GM21576 (cell line): ENCODE measurements around the gene LCN1.
"Not testable (repeated sequence)": the region's sequence is repeated elsewhere in the genome, so short reads cannot be mapped to it uniquely, and the experiment has no call there.

Experiments
- ATAC-seq: cut with Tn5 transposase; IDR thresholded peaks from one replicate; pipeline ENCODE4 v1.9.1; 2021; ENCODE audit warnings: mild to moderate bottlenecking, moderate library complexity; ENCODE audit not compliant: unreplicated experiment

The LCN1 gene

DNA sequence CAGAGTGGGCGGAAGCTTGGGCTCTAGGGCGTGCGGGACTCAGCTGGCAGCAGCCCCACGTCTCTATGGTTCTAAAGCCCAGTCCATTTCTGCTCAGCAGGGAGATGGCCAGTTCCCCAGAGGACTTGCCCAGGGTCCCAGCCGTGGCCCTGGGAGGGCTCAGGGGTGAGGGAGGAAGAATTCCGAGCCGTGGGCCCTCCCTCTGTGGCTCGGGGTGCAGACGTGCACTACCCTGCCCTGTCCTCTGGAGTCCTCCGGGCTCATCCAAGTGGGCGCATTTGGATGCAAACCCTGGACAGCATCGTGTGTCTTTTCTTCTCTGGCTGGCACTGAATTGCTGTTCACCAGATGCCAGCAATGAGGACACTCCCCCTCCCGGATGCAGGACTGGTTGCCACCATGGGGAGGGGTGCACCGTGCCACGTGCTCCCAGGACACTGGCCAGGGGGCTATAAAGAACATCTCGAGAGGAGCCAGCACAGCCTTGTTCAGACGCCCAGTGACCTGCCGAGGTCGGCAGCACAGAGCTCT, 24.5 kb downstream of the LCN1 start, which contains the start of gene OBP2A:
Gene OBP2A, plus strand, starts transcription at position 481 of the 531 bp plus-strand sequence. CDS start 55 bp downstream, outside the sequence.
- not testable (repeated sequence) for ATAC-seq

DNA sequence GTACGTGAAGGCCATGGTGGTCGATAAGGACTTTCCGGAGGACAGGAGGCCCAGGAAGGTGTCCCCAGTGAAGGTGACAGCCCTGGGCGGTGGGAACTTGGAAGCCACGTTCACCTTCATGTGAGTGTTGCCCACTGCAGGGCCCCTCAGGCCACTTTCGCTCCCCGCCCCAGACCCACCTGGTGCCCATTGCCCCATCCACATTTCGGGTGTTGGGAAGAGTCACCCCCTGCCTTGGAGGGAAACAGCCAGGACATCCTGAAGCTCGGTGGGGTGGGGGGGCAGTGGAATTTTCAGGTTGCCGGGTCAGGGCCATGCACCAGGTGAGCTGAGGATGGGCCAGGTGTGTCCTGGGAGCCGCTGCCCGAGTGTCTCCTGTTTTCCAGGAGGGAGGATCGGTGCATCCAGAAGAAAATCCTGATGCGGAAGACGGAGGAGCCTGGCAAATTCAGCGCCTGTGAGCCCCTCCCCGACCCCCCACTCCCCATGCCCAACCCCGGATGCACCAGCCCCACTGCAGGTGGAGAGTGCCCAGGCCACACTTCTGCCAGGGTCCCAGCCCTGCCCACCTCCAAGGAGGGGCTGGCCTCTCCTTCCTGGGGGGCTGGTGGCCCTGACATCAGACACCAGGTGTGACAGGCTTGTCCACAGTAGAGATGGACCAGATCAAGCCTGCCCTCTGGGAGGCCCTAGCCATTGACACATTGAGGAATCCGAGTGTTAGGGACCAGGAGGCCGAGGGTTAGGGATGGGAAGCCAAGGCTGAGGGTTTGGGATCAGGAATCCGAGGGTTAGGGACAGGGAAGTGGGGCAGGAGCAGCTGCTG, 25.8 kb downstream of the LCN1 start:
- ATAC-seq: not testable (repeated sequence)

DNA sequence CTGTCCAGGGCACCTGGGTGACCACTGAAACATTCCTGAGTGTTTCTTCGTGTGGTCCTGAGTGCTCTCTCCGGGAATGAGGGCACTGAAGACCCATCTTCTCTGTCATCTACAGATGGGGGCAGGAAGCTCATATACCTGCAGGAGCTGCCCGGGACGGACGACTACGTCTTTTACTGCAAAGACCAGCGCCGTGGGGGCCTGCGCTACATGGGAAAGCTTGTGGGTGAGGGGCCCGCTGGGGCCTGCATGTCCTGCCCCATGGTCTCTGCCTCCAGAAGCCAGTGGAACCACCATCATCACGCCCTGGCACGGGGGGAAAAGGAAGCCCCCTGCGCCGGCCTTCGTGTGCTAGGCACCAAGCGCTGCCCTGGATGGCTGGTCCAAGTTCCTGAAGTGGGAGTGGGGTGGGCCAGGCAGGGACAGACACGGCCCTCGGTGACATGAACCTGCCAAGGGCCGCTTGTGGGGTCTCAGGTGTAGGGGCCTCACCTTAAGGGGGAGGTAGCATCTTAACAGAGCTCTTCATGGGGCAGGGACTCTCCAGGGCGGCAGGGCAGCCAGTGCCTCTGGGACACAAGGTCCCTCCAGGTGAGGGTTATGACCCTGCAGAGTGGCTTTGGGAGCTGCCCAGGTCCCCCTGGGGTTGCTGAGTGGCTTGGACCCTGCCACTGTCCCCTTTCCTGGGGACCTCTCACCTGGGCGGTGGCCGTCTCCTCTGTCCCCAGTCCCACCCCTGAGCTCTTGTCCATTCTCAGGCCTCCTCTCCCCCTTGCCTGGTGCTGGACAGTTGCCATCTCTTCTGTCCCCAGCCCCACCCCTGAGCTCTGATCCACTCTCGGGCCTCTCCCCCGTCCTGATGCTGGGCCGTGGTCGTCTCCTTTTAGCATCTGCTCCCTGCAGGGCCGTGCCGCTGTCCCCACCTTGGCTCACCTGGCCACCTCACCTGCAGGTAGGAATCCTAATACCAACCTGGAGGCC, 26.8 kb downstream of the LCN1 start:
- no peak for ATAC-seq

DNA sequence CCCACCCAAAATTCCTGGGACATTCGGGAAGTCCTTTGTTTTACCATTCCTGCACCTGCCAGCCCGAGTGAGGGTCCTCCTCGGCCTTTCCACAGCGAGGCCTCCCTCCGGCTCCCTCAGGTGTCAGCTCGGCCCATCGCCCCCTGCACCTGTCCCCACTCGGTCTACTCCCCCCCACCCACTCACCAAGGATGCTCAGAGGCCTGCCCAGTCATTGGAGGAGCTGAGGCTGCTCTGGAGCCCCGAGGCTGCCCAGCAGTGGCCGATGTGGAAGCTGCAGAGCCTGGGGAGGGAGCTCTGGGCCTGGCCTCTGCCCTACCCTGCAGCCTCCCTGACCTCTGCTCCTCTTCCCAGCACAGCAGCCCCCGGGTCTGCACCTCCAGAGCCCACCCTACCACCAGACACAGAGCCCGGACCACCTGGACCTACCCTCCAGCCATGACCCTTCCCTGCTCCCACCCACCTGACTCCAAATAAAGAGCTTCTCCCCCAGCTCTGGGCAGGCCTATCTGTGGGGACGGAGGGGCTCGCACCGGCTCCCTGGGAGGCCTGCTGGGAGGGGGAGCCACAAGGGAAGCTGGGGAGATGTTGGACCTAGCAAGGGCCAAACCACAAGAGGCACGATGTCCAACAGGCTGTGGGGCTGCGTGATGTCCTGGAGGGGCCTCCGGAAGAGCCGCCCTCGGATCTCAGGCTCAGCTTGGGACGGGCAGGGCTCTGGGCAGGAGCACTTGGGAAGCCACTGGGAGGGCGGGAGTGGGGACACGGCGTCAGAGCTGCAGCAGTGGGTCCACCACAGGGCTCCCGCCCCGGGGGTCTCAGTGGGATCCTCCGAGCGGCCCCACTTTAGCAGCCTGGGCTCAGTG, 28.5 kb downstream of the LCN1 start:
- ATAC-seq: not testable (repeated sequence)

DNA sequence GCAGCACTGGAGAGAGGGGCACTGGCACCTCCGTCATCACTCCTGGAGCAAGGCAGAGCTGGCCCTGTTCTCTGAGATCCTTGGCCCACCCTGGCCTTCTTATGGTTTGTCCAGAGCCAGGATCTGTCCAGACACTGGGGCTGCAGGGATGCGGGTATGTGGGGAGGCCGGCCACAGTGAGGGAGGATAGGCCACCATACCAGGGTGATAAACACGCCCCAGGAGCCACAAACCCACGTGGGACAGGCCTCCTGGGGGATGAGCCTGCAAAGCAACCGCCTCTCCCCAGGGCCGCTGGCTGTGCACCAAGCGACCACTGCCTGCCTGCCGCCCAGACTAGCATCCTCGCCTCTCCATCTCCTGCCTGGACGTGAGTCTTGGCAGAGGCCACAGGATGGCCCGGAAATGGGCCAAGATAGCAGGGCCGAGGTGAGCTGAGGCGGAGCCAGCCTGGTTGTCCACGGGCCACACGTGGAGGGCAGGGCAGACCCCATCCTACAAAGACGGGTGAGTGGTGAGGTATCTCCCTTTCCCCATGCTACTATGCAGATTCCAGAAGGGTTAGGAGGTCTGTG, 29.2 kb downstream of the LCN1 start:
- no peak for ATAC-seq

DNA sequence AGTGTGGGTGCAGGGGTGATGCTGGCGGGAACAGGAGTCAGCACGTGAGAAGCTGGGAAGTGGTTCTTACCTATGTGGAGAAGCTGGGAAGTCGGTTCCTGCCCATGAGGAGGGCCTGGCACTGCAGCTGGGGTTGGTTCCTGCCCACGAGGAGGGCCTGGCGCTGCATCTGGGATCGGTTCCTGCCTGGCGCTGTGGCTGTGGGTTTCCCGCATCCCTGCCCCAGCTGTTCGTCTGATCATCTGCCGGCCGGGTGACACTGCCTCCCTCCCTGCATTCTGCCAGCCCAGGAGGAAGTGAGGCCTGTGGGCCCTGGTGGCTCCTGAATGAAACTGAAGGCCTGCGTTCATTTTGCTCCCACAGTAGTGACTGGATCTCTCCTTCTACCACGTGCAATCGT, 29.8 kb downstream of the LCN1 start:
- ATAC-seq: no peak

DNA sequence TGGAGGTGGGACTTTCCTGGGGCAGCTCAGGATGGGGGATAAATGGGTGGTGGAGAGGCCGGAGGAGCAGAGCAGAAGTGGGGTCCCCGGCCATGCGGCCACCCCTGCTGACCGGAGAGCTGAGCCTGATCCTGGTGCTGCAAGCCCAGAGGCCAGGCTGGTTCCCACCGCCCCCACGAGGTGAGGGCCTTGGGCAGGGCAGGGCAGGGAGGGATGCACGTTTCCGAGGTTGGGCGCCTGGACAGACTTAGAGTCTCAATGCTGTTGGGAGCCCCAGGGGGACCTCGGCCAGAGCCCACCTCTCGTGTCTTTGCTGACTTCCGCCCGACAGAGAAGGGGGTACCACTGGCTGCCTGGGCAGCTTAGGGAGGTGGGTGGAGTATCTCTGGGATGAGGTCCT, 30.2 kb downstream of the LCN1 start:
- no peak for ATAC-seq

DNA sequence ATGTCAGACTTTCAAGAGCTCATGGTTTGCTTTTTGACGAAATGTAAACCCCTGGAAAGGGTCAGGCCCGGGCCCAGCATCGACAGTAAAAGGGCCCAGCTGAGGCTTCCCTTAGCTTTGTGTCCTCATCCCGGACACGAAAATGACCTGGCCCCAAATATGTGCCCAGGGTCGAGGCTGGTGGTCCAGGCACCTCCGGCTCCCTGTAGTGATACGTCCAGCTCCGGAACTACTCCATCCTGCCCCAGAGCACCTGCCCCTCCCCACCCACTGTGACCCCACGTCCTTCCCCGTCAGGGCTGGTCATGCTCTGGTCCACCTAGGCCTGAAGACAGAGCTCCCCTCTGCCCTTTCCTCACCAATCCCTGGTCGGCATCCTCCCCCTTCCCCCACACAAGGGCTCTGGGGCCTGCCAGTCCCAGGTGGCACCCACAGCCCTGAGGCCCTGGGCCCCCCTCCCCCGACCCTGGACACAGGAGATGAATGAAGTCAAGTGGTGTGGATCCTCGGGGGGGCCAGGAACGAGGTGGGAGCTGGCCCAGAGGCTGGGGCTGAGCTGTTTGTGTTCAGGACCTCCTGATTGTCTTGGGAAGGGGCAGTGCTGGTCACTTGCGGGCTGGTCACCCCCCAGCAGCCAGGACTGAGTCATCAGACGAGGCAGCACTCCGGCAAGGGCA, 30.9 kb downstream of the LCN1 start:
- no peak for ATAC-seq

DNA sequence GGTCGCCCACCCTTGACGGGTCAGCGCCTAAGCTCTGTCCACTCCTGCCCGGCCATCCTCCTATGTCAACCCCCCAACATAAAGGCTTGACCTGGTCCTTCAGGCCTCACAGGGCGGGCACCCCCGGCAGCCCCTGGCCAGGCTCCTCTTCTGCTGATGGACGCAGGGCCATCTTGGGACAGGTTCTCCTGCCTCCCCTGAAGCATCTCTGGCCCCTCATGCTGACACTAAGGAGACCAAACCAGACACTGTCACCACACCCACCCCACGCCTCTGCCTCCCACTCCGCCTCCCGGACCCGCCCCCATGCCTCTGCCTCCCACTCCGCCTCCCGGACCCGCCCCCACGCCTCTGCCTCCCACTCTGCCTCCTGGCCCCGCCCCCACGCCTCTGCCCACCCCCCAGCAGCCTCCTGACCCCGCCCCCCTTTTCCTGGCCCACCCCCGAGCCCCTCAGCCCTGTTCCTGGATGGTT, 31.5 kb downstream of the LCN1 start:
- no peak for ATAC-seq

DNA sequence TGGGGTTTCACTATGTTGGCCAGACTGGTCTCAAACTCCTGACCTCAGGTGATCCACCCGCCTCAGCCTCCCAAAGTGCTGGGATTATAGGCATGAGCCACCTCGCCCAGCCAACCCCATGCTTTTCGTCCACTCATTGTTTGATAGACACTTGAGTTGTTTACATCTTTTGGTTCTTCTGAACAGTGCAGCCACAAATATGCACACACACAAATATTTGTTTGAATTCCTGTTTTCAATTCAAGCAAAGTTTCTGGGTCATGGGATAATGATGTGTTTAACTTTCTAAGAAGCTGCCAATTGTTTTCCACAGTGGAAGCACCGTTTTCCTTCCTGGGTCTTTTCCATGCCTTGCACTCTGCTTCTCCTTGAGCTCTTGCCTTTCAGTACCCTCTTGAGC, 33.5 kb downstream of the LCN1 start:
- ATAC-seq: no peak

DNA sequence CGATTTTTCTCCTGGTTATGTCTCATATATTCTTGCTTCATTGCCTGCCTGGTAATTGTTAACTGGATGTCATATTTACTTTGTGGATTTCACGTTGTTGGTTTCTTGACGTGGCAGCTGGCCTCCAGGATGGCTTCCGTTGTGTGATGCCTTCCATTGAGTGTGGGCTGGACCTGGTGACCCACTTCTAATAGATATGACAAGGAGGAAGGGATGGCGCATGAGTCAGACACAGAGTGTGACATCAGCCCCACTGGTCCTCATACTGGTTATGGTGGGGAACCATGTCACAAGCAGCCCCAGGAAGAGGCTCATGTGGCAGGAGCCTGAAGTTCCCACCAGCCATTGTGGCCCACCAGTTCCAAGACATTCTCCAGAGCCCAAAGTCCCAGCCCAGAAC, 34.0 kb downstream of the LCN1 start:
- no peak for ATAC-seq

DNA sequence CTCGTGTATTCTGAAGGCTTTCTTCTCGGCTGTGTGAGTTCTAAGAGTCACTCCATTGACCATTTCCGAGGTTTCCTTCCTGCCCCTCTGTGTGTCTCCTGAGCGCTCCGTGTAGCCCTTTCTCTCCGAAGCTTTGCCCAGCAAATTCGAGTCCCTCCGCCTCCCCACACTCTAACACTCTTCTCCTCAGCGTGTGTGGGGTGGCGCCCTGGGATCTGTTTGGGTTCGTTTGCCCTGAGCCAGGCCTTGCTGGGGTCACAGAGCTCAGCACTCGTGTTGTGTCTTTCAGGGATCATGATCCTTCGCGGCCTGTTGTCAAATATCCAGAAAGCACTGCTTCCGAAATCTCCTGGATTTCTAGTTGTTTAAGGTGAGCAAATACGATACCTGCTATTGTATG, 34.7 kb downstream of the LCN1 start:
- ATAC-seq: no peak

DNA sequence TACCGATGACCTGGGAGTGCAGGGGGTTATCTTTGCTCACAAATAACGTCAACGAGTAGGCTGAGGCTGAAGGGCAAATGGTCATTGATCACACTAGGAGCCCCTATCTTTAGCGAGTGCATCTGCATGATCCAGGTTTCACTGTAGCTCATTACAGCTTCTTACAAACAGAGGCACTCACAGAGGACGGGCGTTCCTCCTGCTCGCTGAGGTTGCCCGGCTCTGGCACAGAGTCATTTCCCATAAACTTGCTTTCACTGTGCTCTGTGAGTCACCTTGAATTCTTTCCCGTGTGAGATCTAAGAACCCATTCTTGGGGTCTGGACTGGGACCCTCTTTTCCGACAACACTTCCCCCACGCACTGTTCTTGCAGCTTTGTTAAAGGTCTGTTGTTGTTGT, 38.4 kb downstream of the LCN1 start:
- no peak for ATAC-seq

DNA sequence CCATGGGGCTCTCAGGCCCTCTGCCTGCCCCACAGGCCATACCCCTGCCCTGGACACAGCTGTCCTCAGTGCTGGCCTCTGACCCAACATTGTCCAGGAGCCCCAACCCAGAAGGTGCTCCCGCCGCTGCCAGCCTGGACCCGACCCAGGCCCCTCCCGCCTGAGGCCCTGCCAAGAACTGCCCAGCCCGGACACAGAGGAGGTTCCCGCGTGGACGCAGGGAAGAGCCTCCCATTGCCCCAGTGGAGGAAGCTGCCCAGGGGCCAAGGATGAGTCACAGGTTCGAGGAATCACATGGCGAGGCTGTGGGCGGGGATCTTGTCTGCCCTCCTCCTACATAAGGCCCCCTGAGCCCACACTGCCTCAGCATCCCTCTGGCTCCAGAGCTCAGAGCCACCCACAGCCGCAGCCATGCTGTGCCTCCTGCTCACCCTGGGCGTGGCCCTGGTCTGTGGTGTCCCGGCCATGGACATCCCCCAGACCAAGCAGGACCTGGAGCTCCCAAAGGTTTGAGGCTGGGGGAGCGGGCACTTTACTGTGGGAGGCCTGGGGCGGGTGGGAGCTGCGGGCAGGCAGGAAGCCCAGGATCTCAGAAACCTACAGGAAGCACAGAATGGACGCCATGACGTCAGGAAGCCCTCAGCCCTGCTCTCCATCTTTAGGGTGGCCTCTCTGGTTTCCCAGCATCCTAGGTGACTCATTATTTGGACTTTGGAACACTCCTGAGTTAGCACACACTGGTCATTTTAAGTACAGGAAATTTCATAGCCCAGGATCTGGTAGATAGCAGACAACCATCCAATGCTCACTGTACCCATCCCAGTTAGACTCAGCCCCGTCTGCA, 40.4 kb downstream of the LCN1 start, which contains the start of gene PAEP:
Gene PAEP, plus strand, starts transcription at position 366 of the 844 bp plus-strand sequence.
- ATAC-seq: no peak

DNA sequence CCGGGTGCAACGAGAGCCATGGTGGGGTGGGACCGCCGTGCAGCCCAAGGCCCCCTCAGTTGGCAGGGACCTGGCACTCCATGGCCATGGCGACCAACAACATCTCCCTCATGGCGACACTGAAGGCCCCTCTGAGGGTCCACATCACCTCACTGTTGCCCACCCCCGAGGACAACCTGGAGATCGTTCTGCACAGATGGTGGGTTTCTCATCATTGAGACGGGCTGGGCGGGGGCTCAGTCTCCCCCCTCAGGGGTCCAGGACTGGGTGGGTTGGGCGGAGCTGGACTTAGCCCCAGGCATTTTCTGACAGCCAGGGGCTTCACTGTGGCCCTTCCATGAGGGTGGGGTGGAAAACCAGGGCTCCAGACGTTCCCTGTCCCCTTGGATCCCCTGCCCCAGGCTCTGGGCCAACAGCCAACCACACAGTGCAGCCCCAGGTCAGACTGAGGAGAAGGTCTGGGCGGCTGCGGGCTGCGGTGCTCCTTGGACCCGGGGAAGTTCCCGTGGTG, 41.0 kb downstream of the LCN1 start:
- ATAC-seq: no peak

DNA sequence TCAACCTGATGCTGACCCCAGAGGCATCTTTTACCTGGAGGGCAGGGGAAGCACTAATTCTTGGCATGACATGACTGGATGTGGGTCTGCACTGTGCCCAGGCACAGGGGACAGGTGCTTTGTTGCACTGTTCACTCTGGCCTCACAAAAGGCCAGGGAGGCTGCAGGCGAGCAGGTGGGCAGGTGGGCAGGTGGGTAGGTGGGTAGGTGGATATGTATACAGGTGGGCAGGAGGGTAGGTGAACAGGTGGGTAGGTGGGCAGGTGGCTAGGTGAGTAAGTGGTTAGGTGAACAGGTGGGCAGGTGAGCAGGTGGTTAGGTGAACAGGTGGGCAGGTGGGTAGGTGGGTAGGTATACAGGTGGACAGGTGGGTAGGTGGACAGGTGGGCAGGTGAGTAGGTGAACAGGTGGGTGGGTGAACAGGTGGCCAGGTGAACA, 41.8 kb downstream of the LCN1 start:
- no peak for ATAC-seq

DNA sequence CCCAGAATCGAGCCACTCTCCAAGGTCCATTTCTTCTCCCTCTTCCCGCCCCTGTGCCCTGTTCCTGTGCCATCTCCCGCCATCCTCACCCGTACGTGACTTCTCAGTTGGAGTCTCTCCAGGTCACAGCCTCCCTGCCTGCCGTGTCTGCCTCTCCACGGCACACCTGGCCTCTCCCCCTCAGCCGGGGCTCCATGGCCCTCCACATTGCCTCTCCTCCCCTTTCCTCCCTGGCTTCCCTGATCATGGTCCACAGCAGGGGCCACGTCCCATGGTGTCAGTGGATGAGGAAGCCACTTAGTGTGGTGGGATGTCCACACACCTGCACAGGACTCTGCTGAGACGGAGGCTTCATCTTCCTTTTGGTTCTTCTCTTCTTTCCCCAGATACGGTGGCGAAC, 42.6 kb downstream of the LCN1 start:
- no peak for ATAC-seq

DNA sequence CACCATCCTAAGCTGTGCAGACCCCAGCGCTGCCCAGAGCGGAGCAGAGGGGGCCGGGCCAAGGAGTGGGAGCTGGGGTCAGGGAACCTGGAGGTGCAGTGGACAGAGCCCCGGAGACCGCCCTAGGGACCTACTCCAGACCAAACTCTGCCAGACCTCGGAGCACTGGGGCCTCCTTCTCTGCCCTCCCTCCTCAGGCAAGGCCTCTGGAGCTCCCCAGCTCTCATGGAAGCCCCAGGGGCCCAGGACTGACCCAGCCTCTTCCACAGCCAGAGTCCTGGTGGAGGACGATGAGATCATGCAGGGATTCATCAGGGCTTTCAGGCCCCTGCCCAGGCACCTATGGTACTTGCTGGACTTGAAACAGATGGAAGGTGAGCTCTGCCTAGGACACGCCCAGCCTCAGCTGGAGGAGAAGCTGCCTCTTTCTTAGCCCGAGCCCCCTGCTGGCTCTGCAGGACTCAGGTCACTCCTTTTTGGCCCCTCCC, 43.9 kb downstream of the LCN1 start:
- ATAC-seq: no peak
